Measurements from ENCODE around the gene ADAMTSL1.

ADAMTSL1 gene

DNA sequence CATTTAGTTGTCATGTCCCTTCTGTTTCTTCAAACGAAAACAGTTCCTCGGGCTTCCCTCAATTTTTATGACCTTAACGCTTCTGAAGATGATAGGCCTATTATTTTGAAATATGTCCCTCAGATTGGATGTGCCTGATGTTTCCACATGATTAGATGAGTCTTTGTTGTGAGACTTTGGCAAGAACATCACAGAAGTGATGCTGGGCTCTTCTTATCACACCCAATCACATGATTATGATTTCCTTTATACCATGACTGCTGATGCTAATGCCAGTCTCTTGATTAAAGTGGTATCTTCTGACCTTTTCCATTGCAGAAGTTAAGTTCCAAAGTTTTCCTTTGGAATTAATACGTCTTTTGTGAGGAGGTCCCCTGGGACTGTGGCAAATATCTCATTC, 383.4 kb downstream of the ADAMTSL1 start:
- no peak overlapping the region for H3K4me3 ChIP-seq (replicated peaks in 1 of 2; ENCODE audit: low read depth in 2 of 2, low read length in 2 of 2)
- DNase-seq (ENCODE audit: low read depth in 2 of 2) = peak in 1 of 2 donors; percentile 7
- TF ChIP-seq, protein P1, sequence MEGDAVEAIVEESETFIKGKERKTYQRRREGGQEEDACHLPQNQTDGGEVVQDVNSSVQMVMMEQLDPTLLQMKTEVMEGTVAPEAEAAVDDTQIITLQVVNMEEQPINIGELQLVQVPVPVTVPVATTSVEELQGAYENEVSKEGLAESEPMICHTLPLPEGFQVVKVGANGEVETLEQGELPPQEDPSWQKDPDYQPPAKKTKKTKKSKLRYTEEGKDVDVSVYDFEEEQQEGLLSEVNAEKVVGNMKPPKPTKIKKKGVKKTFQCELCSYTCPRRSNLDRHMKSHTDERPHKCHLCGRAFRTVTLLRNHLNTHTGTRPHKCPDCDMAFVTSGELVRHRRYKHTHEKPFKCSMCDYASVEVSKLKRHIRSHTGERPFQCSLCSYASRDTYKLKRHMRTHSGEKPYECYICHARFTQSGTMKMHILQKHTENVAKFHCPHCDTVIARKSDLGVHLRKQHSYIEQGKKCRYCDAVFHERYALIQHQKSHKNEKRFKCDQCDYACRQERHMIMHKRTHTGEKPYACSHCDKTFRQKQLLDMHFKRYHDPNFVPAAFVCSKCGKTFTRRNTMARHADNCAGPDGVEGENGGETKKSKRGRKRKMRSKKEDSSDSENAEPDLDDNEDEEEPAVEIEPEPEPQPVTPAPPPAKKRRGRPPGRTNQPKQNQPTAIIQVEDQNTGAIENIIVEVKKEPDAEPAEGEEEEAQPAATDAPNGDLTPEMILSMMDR (IDR thresholded peaks at IDR 0.05; ENCODE audit: low read depth, low read length) = no peak

DNA sequence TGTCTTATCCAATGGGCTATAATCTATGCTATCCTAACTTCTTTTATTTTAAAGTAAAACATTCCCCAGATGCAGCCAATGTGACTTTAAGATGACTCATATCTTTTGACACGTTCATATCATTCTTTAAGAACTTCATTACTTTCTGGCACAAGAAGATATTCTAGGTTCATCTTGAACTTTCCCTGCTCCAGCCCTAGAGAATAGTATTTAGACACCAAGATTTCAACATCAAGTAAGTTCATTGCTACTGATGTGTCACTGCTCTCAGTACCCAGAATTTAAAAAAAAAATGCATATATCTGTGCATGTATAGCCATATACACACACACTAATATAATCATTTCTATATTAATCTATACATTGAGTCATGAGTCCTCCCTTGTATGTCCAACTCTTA, 383.8 kb downstream of the ADAMTSL1 start:
- H3K4me3 ChIP-seq (replicated peaks in 1 of 2; ENCODE audit: low read depth in 2 of 2, low read length in 2 of 2) = no peak overlapping the region
- DNase-seq (ENCODE audit: low read depth in 2 of 2) = peak; percentile 73 to 87
- TF ChIP-seq, protein P1 (IDR thresholded peaks at IDR 0.05; ENCODE audit: low read depth, low read length) = no peak

GRCh38 chr9:18861609-18862544, 387.9 kb downstream of the ADAMTSL1 start:
- H3K4me3 ChIP-seq (replicated peaks in 1 of 2; ENCODE audit: low read depth in 2 of 2, low read length in 2 of 2) = no peak overlapping the region
- TF ChIP-seq, protein P1 (IDR thresholded peaks at IDR 0.05; ENCODE audit: low read depth, low read length) = no peak
- DNase-seq (ENCODE audit: low read depth in 2 of 2) = peak; percentile 56 to 72

DNA sequence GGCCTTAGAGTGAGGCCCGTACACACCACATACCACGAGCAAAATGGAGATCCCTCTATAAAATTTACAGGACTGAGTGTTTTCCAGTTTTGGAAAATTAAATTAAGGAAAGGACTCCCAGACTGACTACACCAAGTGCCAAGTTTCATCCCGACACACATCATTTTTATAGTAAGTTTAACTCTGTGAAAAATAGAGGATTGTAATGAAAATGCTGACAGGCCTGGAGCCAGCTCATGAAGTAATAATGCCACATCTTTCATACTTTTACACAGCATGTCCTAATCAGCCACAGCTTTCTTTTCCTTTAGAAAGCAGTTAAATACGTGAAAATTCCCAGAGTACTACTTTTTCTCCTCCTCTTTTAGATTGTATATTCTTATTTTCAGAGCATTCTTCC, 389.8 kb downstream of the ADAMTSL1 start:
- no peak overlapping the region for H3K4me3 ChIP-seq (replicated peaks in 1 of 2; ENCODE audit: low read depth in 2 of 2, low read length in 2 of 2)
- DNase-seq (ENCODE audit: low read depth in 2 of 2) = no peak
- TF ChIP-seq, protein P1 (IDR thresholded peaks at IDR 0.05; ENCODE audit: low read depth, low read length) = no peak

- H3K4me3 ChIP-seq (replicated peaks in 1 of 2; ENCODE audit: low read depth in 2 of 2, low read length in 2 of 2) = no peak overlapping the region
- no peak for DNase-seq (ENCODE audit: low read depth in 2 of 2)
- TF ChIP-seq, protein P1 (IDR thresholded peaks at IDR 0.05; ENCODE audit: low read depth, low read length) = no peak
These were observed 390.6 kb downstream of the ADAMTSL1 start for GRCh38 chr9:18864516-18864915.

DNA sequence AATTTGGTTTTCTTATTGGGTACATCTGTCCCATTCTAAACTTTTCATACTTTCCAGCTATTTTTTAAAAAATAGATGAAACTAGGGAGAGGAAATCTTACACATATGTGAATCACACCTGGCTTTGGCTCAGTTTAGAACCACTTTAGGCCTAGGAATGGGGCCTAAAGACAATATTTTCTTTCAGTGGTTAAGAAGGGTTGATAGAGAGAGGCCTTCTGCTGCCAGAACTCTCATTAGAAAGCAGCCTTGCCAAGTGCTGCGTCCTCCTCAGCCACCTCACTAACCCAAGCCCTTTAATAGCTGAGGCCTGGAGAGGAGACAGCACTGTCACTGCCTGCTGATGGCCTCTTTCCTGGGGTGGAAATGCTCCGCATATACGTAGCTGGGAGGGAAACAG, 391.6 kb downstream of the ADAMTSL1 start:
- H3K4me3 ChIP-seq (replicated peaks in 1 of 2; ENCODE audit: low read depth in 2 of 2, low read length in 2 of 2) = no peak overlapping the region
- TF ChIP-seq, protein P1 (IDR thresholded peaks at IDR 0.05; ENCODE audit: low read depth, low read length) = no peak
- DNase-seq (ENCODE audit: low read depth in 2 of 2) = peak in 1 of 2 donors; percentile 49
